HG03432 (cell line): Measurements from ENCODE around the gene SEC31B.

Experiments used
- ATAC-seq: cut with Tn5 transposase; IDR thresholded peaks from one replicate; pipeline ENCODE4 v1.9.1; 2021; ENCODE audit warnings: mild to moderate bottlenecking, moderate library complexity; ENCODE audit not compliant: unreplicated experiment

The SEC31B gene

GRCh38 chr10:100502926-100503494 is 16.7 kb downstream of the SEC31B start:
- ATAC-seq, result no peak

- ATAC-seq, result no peak
Observed at GRCh38 chr10:100501423-100501822, 18.2 kb downstream of the SEC31B start.

- ATAC-seq, result no peak
Observed at GRCh38 chr10:100498059-100498458, 21.6 kb downstream of the SEC31B start.

- no peak for ATAC-seq
Observed at GRCh38 chr10:100496567-100496966, 23.1 kb downstream of the SEC31B start.

GRCh38 chr10:100490531-100490930 is 29.1 kb downstream of the SEC31B start:
- ATAC-seq, result no peak

GRCh38 chr10:100489396-100489795 is 30.3 kb downstream of the SEC31B start:
- no peak for ATAC-seq

GRCh38 chr10:100487529-100487928 is 32.1 kb downstream of the SEC31B start:
- no peak for ATAC-seq

GRCh38 chr10:100485801-100486495 is 33.7 kb downstream of the SEC31B start:
- no peak for ATAC-seq

GRCh38 chr10:100485366-100485765 is 34.3 kb downstream of the SEC31B start:
- no peak for ATAC-seq

GRCh38 chr10:100483876-100484666 is 35.6 kb downstream of the SEC31B start:
- no peak for ATAC-seq

GRCh38 chr10:100482834-100483185 is 36.9 kb downstream of the SEC31B start:
- no peak for ATAC-seq

GRCh38 chr10:100482181-100482833 is 37.4 kb downstream of the SEC31B start:
- ATAC-seq, result peak; percentile 56

GRCh38 chr10:100481462-100482081 is 38.1 kb downstream of the SEC31B start:
- ATAC-seq, result peak; percentile 98

- no peak for ATAC-seq
Observed at GRCh38 chr10:100480002-100480401, 39.7 kb downstream of the SEC31B start.

GRCh38 chr10:100479037-100479436 is 40.6 kb downstream of the SEC31B start:
- no peak for ATAC-seq

- ATAC-seq, result no peak
Observed at GRCh38 chr10:100477970-100478369, 41.7 kb downstream of the SEC31B start.

- no peak for ATAC-seq
Observed at GRCh38 chr10:100470367-100470766, 49.3 kb downstream of the SEC31B start.

- no peak for ATAC-seq
Observed at GRCh38 chr10:100469756-100470155, 49.9 kb downstream of the SEC31B start.

GRCh38 chr10:100468978-100469377 is 50.7 kb downstream of the SEC31B start:
- no peak for ATAC-seq

- no peak for ATAC-seq
Observed at GRCh38 chr10:100468322-100468721, 51.3 kb downstream of the SEC31B start.

- ATAC-seq, result no peak
Observed at GRCh38 chr10:100462709-100463108, 57.0 kb downstream of the SEC31B start, which contains the start of gene WNT8B. Gene WNT8B (plus strand): TSS chr10:100463009. CDS start chr10:100463169, 160 bp downstream.
